Measurements from ENCODE around the gene CCL25. TPM values are rescaled to one million over a fixed set of nuclear protein-coding genes. Genes with fewer than 3 reads are reported as not detected.
"Not testable (repeated sequence)": the region's sequence is repeated elsewhere in the genome, so short reads cannot be mapped to it uniquely, and the experiment has no call there.

The CCL25 gene, protein sequence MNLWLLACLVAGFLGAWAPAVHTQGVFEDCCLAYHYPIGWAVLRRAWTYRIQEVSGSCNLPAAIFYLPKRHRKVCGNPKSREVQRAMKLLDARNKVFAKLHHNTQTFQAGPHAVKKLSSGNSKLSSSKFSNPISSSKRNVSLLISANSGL
- not detected for polyA plus RNA-seq (ENCODE audit: insufficient read length)

DNA sequence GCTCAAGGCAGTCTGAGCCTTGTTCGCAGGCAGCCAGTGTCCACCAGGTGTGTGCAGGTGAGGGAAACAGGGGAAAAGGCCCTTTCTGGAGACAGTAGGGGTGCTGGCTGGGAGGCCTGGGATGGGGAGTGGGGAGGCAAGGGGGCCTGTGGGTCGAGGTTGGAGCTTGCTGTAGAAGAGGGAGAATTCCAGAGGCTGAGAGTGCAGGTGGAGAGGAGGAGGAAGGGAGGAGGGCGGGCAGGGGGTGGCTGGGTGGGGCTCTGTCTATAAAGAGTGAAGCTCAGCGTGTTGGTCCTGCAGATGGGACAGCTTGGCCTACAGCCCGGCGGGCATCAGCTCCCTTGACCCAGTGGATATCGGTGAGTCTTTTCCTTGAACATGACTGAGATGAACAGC, at the start of gene CCL25:
Gene CCL25, plus strand, starts transcription at position 297 of the 396 bp plus-strand sequence. CDS start 290 bp downstream, outside the sequence.
- DNase-seq: no peak

GRCh38 chr19:8004001-8004400, 48.6 kb upstream of the CCL25 start:
- DNase-seq: no peak

DNA sequence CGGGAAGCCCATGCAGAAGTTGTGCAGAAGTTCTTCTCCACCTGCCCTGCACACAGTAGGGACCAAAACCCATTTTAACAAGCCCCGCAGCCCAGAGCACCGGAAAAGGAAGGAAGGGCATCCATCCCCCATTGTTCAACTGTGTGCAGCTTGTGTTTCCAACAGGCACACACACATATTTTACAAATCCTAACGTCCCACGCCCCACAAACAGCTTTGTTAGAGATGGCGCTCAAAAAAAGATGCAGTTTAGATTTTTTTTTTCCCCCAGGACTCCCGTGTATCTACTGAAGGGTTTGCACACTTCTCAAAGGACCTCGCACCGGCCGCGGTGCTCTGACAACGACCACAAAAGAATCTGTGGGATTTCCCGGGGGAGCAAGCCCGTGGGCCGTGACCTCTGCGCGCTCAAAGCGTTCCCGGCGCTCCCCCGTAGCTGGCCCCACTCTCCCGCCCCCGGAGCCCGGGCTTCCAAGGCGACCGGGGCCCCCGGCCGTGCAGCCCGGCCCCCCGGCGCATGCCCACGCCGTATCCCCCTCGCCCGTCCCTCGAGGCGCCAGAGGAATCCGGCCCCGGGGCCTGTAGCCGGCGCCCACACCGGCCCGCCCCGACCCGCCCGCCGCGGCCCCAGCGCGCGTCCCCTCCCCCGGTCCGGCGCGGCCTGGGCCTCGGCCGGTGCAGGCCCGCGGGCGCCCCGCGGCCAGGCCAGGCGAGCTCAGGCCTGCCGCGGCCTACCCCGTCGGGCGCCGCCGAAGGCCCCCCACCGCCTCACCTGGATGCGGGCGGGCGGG, 47.6 kb upstream of the CCL25 start:
- DNase-seq: no peak

DNA sequence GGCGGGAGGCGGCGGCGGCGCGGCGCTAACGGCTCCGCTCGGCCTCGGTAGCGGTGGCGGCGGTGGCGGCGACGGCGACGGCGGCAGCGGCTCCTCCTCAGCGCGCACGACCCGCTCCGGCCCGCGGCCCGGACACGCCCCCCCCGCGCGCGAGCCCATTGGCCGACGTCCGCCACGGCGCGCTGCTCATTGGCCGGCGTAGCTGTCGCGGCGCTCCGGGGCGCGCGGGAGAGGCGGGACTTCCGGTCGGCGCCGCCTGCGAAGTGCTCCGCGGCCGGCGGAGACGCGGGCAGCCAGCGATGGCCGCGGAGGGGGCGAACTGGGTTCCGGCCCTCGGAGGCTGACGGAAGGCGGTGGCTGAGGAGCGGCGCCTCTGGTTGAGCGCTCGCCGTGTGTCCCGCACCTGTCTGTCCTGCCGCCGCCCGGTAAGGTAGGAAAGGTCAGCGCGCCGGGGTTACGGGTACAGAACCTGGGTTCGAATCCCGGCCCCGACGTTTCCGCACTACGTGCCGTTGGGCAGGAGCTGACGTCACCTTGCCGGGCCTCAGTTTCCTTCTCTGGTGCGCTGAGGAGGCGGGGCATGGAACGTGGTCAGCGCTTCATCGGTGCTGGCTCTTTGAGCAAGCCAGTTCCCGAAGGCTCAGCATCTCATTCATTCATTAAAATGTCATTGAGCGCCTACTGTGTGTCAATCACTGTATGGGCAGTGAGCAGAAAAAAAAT, 46.9 kb upstream of the CCL25 start, which contains the start of gene ELAVL1:
Gene ELAVL1, minus strand, starts transcription at position 108 of the 723 bp plus-strand sequence. CDS start 13,826 bp downstream, outside the sequence.
- peak; percentile 90 for DNase-seq

- DNase-seq: no peak
Observed at GRCh38 chr19:8017808-8018207, 34.8 kb upstream of the CCL25 start.

DNA sequence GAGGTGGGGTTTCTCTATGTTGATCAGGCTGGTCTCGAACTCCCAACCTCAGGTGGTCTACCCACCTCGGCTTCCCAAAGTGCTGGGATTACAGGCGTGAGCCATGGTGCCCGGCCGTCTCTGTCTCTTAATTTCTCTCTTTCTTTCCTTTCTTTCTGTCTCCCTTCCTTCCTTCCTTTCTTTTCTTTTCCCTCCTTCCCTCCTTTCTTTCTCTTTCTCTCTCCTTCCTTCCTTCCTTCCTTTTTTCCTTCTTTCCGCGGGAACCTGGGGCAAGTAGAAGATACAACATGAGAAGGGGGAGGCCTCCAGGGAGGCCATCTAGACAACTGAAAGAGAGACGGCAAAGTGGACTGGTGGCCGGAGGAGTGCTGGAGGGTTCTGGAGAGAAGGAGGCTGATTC, 31.9 kb upstream of the CCL25 start:
- no peak for DNase-seq

- DNase-seq: no peak
Observed at GRCh38 chr19:8021374-8021773, 31.2 kb upstream of the CCL25 start.

GRCh38 chr19:8022275-8022674, 30.3 kb upstream of the CCL25 start:
- DNase-seq: no peak

GRCh38 chr19:8023371-8023770, 29.2 kb upstream of the CCL25 start:
- no peak for DNase-seq

GRCh38 chr19:8024256-8024655, 28.3 kb upstream of the CCL25 start:
- DNase-seq: not testable (repeated sequence)

GRCh38 chr19:8025316-8025715, 27.2 kb upstream of the CCL25 start:
- no peak for DNase-seq

DNA sequence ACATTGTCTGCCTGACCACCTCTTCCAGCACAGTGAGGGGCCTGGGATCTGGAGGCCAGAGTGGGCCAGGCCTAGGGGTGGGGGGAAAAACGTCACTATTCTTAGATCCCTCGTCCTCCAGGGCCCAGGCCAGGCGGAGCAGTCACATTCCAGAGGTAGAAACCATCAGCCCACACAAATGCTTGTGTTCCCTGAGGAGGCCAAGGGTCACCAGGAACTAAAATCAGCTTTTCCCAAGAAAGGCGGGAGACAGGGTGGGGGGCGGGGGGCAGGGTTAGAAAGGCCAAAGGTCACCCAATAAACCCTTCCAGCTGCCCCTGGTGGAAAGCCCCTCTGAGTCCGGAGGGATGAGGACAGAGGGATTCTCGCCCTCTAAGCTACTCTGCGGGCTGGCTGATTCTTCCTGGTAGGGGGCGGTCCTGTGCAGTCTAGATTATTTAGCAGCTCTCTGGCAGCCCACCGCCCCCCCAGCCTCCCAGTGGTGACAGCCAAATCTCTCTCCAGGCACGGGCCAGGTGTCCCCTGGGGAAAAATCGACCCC, 23.5 kb upstream of the CCL25 start:
- no peak for DNase-seq

DNA sequence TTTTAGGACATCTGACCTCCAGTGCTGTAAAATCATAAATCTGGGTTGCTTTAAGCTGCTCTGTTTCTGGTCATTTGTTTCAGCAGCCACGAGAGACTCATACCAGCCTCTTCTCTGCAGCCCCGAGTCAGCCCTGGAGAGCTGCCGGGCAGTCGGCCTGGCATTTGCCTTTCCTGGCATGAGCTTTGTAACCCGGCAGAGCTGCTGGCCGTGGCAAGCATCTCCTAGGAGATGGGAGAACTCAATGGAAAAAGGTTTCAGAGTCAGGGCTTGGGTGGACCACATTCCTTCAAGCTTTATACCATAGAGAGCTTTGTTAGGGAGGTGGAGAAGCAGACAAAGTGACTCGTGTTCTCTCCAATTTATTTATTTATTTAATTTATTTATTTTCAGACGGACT, 21.6 kb upstream of the CCL25 start:
- no peak for DNase-seq

DNA sequence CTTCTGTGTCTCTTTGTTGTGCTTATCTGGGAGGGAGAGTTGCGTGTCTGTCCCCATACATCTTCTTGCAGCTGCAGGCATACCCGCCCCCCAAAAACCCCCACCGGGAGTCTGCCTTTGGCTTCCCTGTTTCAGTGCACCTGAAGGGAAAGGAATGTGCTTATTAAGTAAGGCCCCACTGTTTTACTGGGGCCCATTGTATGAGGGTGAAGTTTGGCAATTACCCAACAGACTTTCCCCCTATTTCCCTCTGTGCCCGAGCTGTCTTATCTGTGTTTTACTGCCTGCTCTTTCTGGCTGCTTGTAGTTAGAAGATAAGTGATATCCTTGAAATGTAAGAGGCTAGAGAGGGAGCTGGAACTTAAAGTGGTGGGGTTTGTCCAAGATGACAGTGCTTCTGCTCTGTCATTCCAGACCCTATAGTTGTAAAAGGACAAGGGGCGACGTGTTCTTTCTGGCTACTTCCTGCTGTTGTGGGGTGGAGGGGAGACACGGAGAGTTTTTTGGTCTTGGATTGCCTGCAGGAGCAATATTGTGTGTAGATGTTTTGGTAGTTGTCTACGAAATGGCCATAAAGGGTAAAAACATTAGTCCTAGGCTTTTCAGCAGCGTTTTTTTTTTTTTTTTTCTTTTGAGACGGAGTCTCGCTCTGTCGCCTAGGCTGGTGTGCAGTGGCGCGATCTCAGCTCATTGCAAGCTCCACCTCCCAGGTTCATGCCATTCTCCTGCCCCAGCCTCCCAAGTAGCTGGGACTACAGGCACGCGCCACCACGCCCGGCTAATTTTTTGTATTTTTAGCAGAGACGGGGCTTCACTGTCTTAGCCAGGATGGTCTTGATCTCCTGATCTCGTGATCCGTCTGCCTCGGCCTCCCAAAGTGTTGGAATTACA, 19.0 kb upstream of the CCL25 start:
- not testable (repeated sequence) for DNase-seq

DNA sequence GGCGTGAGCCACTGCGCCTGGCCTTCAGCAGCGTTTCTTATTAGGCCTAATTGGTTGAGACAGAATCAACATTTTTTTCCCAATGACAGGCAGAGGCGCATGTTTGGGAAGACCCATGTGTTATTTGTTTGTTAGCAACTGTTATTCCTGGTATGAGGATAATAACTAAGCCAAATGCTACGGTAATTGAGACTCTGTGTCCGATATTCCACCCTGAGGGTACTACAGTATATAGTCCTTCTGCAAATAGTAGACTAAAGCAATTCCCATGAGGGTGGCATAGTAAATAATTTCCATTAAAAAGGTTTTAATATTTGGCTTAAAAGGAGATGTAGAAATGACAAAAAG, 18.4 kb upstream of the CCL25 start:
- peak; percentile 26 for DNase-seq

DNA sequence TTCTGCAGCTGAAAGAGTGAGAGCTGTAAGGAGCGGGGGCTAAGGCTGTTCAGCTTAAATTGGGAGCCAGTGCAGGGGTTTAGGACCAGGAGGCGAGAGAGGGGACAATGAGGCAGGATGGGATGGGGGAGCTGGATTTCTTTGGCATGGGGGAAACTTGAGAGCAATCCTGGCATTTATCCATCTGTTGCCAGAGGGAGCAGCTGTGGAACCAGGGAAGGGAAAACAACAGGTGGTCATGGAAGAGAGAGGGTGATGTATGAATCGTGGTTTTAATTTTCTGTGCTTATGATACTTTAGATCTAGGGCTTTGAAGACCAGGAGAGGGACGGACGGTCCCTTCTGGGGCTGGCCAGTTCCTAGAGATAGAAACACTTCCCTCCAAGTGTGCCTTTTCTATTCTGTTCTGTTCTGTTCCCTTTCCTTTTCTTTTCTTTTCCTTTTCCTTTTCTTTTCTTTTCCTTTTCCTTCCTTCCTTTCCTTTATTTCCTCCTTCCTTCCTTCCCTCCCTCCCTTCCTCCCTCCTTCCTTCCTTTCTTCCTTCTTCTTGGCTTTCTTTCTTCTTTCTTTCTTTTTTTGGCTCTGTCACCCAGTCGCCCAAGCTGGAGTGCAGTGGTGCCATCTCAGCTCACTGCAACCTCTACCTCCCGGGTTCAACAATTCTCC, 16.0 kb upstream of the CCL25 start:
- no peak for DNase-seq

DNA sequence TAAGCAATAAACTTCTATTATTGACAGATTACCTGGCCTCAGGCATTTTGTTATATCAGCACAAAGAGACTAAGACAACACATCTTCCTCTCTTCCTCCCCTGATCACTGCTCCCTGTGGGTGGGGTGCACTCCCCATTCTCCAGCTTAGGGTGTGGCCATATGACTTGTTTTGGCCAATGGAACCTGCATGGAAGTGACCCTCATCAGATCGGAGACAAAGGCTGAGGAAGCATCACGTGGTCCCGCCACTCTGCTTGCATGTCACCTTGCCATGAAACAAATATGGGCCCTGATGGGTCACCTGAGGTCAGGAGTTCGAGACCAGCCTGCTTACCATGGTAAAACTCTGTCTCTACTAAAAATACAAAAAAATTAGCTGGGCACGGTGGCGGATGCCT, 13.7 kb upstream of the CCL25 start:
- no peak for DNase-seq

GRCh38 chr19:8039231-8039630, 13.3 kb upstream of the CCL25 start:
- DNase-seq: no peak

- no peak for DNase-seq
Observed at GRCh38 chr19:8041531-8041931, 11.0 kb upstream of the CCL25 start.

GRCh38 chr19:8042900-8043299, 9.7 kb upstream of the CCL25 start:
- DNase-seq: no peak

- DNase-seq: no peak
Observed at GRCh38 chr19:8044018-8044417, 8.5 kb upstream of the CCL25 start.
